ENCODE results near the gene DEFB123. TPM values are rescaled to one million over a fixed set of nuclear protein-coding genes. Genes with fewer than 3 reads are reported as not detected.

DEFB123 gene
- total and polyA plus RNA-seq, 9 of the 15 experiments (the other 6 are each of a cell fraction or from before 2014, with no cell fraction given) = not detected

GRCh38 chr20:31497838-31498540 lies 57.6 kb downstream of the DEFB123 start (continued):
- TF ChIP-seq PBX2 (CRISPR knock-in tag; IDR thresholded peaks at IDR 0.05; ENCODE audit: low read depth) (no peak), PBX2 (tag; conservative IDR thresholded peaks at IDR 0.05; ENCODE audit: low read depth) (no peak), MCM7 (IDR thresholded peaks at IDR 0.05) (no peak)

Other genes starting within 250 kb of the DEFB123 start
Only the 7 nearest of the 10 such genes appear.
- not detected in 2 replicates for gene DEFB116, start 132.0 kb upstream of the DEFB123 start, total RNA-seq (2014; rRNA removed)
- gene DEFB116, start 132.0 kb upstream of the DEFB123 start, total RNA-seq (2014; rRNA removed; fragmentation: Illumina TruSeq; extraction: Trizol) = not detected in 2 replicates
- not detected in 2 replicates for gene DEFB116, start 132.0 kb upstream of the DEFB123 start, total RNA-seq (2015; rRNA removed; fragmentation: Illumina TruSeq; extraction: Trizol)
- gene DEFB116, start 132.0 kb upstream of the DEFB123 start, total RNA-seq (2021) = not detected in 2 replicates
- not detected in 2 replicates for gene DEFB116, start 132.0 kb upstream of the DEFB123 start, polyA plus RNA-seq (2011; rRNA removed)
- gene DEFB116, start 132.0 kb upstream of the DEFB123 start, polyA plus RNA-seq (2014; fragmentation: Illumina TruSeq; extraction: Trizol) = not detected in 2 replicates
- gene DEFB116, start 132.0 kb upstream of the DEFB123 start, polyA plus RNA-seq (2014; fragmentation: Nextera tagmentation; extraction: Ambion mirVana) = not detected
- not detected in 2 replicates for gene DEFB116, start 132.0 kb upstream of the DEFB123 start, polyA plus RNA-seq (2014; rRNA removed)
- gene DEFB118, start 72.0 kb upstream of the DEFB123 start, total RNA-seq (2014; rRNA removed) = not detected in 2 replicates
- gene DEFB118, start 72.0 kb upstream of the DEFB123 start, total RNA-seq (2014; rRNA removed; fragmentation: Illumina TruSeq; extraction: Trizol) = not detected in 2 replicates
- gene DEFB118, start 72.0 kb upstream of the DEFB123 start, total RNA-seq (2015; rRNA removed; fragmentation: Illumina TruSeq; extraction: Trizol) = not detected in 2 replicates
- gene DEFB118, start 72.0 kb upstream of the DEFB123 start, total RNA-seq (2021) = not detected in 2 replicates
- not detected in 2 replicates for gene DEFB118, start 72.0 kb upstream of the DEFB123 start, polyA plus RNA-seq (2011; rRNA removed)
- not detected in 2 replicates for gene DEFB118, start 72.0 kb upstream of the DEFB123 start, polyA plus RNA-seq (2014; fragmentation: Illumina TruSeq; extraction: Trizol)
- not detected for gene DEFB118, start 72.0 kb upstream of the DEFB123 start, polyA plus RNA-seq (2014; fragmentation: Nextera tagmentation; extraction: Ambion mirVana)
- gene DEFB118, start 72.0 kb upstream of the DEFB123 start, polyA plus RNA-seq (2014; rRNA removed) = not detected in 2 replicates
- gene DEFB119, start 50.0 kb upstream of the DEFB123 start, total RNA-seq (2014; rRNA removed) = not detected in 2 replicates
- gene DEFB119, start 50.0 kb upstream of the DEFB123 start, total RNA-seq (2014; rRNA removed; fragmentation: Illumina TruSeq; extraction: Trizol) = not detected in 2 replicates
- not detected in 2 replicates for gene DEFB119, start 50.0 kb upstream of the DEFB123 start, total RNA-seq (2015; rRNA removed; fragmentation: Illumina TruSeq; extraction: Trizol)
- gene DEFB119, start 50.0 kb upstream of the DEFB123 start, total RNA-seq (2021) = not detected in 2 replicates
- not detected in 2 replicates for gene DEFB119, start 50.0 kb upstream of the DEFB123 start, polyA plus RNA-seq (2011; rRNA removed)
- gene DEFB119, start 50.0 kb upstream of the DEFB123 start, polyA plus RNA-seq (2014; fragmentation: Illumina TruSeq; extraction: Trizol) = not detected in 2 replicates
- gene DEFB119, start 50.0 kb upstream of the DEFB123 start, polyA plus RNA-seq (2014; fragmentation: Nextera tagmentation; extraction: Ambion mirVana) = not detected
- gene DEFB119, start 50.0 kb upstream of the DEFB123 start, polyA plus RNA-seq (2014; rRNA removed) = not detected in 2 replicates
- not detected in 2 replicates for gene DEFB121, start 34.4 kb upstream of the DEFB123 start, total RNA-seq (2014; rRNA removed)
- gene DEFB121, start 34.4 kb upstream of the DEFB123 start, total RNA-seq (2014; rRNA removed; fragmentation: Illumina TruSeq; extraction: Trizol) = not detected in 2 replicates
- not detected in 2 replicates for gene DEFB121, start 34.4 kb upstream of the DEFB123 start, total RNA-seq (2015; rRNA removed; fragmentation: Illumina TruSeq; extraction: Trizol)
- not detected in 2 replicates for gene DEFB121, start 34.4 kb upstream of the DEFB123 start, total RNA-seq (2021)
- gene DEFB121, start 34.4 kb upstream of the DEFB123 start, polyA plus RNA-seq (2011; rRNA removed) = not detected in 2 replicates
- gene DEFB121, start 34.4 kb upstream of the DEFB123 start, polyA plus RNA-seq (2014; fragmentation: Illumina TruSeq; extraction: Trizol) = not detected in 2 replicates
- gene DEFB121, start 34.4 kb upstream of the DEFB123 start, polyA plus RNA-seq (2014; fragmentation: Nextera tagmentation; extraction: Ambion mirVana) = not detected
- not detected in 2 replicates for gene DEFB121, start 34.4 kb upstream of the DEFB123 start, polyA plus RNA-seq (2014; rRNA removed)
- not detected in 2 replicates for gene DEFB124, start 34.5 kb downstream of the DEFB123 start, total RNA-seq (2014; rRNA removed)
- not detected in 2 replicates for gene DEFB124, start 34.5 kb downstream of the DEFB123 start, total RNA-seq (2014; rRNA removed; fragmentation: Illumina TruSeq; extraction: Trizol)
- gene DEFB124, start 34.5 kb downstream of the DEFB123 start, total RNA-seq (2015; rRNA removed; fragmentation: Illumina TruSeq; extraction: Trizol) = not detected in 2 replicates
- not detected in 2 replicates for gene DEFB124, start 34.5 kb downstream of the DEFB123 start, total RNA-seq (2021)
- gene DEFB124, start 34.5 kb downstream of the DEFB123 start, polyA plus RNA-seq (2011; rRNA removed) = not detected in 2 replicates
- not detected in 2 replicates for gene DEFB124, start 34.5 kb downstream of the DEFB123 start, polyA plus RNA-seq (2014; fragmentation: Illumina TruSeq; extraction: Trizol)
- gene DEFB124, start 34.5 kb downstream of the DEFB123 start, polyA plus RNA-seq (2014; fragmentation: Nextera tagmentation; extraction: Ambion mirVana) = not detected
- gene DEFB124, start 34.5 kb downstream of the DEFB123 start, polyA plus RNA-seq (2014; rRNA removed) = not detected in 2 replicates
- gene REM1, start 34.7 kb downstream of the DEFB123 start, total RNA-seq (2014; rRNA removed) = not detected in 2 replicates
- not detected in 2 replicates for gene REM1, start 34.7 kb downstream of the DEFB123 start, total RNA-seq (2014; rRNA removed; fragmentation: Illumina TruSeq; extraction: Trizol)
- gene REM1, start 34.7 kb downstream of the DEFB123 start, total RNA-seq (2015; rRNA removed; fragmentation: Illumina TruSeq; extraction: Trizol) = not detected in 2 replicates
- not detected in 2 replicates for gene REM1, start 34.7 kb downstream of the DEFB123 start, total RNA-seq (2021)
- gene REM1, start 34.7 kb downstream of the DEFB123 start, polyA plus RNA-seq (2011; rRNA removed) = not detected in 2 replicates
- not detected in 2 replicates for gene REM1, start 34.7 kb downstream of the DEFB123 start, polyA plus RNA-seq (2014; fragmentation: Illumina TruSeq; extraction: Trizol)
- not detected for gene REM1, start 34.7 kb downstream of the DEFB123 start, polyA plus RNA-seq (2014; fragmentation: Nextera tagmentation; extraction: Ambion mirVana)
- gene REM1, start 34.7 kb downstream of the DEFB123 start, polyA plus RNA-seq (2014; rRNA removed) = not detected in 2 replicates
- 42.0 and 64.1 TPM in 2 replicates for gene HM13, start 73.8 kb downstream of the DEFB123 start, total RNA-seq (2014; rRNA removed)
- gene HM13, start 73.8 kb downstream of the DEFB123 start, total RNA-seq (2014; rRNA removed; fragmentation: Illumina TruSeq; extraction: Trizol) = 61.7 and 62.1 TPM in 2 replicates
- gene HM13, start 73.8 kb downstream of the DEFB123 start, total RNA-seq (2015; rRNA removed; fragmentation: Illumina TruSeq; extraction: Trizol) = 74.5 and 74.8 TPM in 2 replicates
- gene HM13, start 73.8 kb downstream of the DEFB123 start, total RNA-seq (2021) = 136 and 146 TPM in 2 replicates
- 112 and 125 TPM in 2 replicates for gene HM13, start 73.8 kb downstream of the DEFB123 start, polyA plus RNA-seq (2011; rRNA removed)
- 98.4 and 102 TPM in 2 replicates for gene HM13, start 73.8 kb downstream of the DEFB123 start, polyA plus RNA-seq (2014; fragmentation: Illumina TruSeq; extraction: Trizol)
- 10 to 100 TPM in 1 of 2 experiments, 1 to 10 TPM in 1; 7.7 to 17.9 TPM for gene HM13, start 73.8 kb downstream of the DEFB123 start, polyA plus RNA-seq (2014; fragmentation: Nextera tagmentation; extraction: Ambion mirVana)
- 99.6 and 111 TPM in 2 replicates for gene HM13, start 73.8 kb downstream of the DEFB123 start, polyA plus RNA-seq (2014; rRNA removed)

Data from K562 (cell line).